K562 (cell line): Measurements from ENCODE around the gene PRDM10. TPM values are rescaled to one million over a fixed set of nuclear protein-coding genes. Genes with fewer than 3 reads are reported as not detected.

ENCODE experiments used
- ATAC-seq: fragments of 200-7000 bp; cut with Tn5 transposase; 3 replicates; pipeline ENCODE4 v1.9.1; 2020; ENCODE audit warnings: moderate library complexity
- BruUV-seq: library from RNA; stranded (reverse); fragments of 400-500 nt; replicated peaks from 2 replicates; lab custom pipeline; 2021; lab: Mats Ljungman, UMichigan
- CTCF ChIA-PET: fragments of 300-600 bp; formaldehyde crosslinking; extraction: SDS; loops from one replicate; lab custom pipeline; 2021; ENCODE audit warnings: low intra/inter-chr PET ratio; lab: Yijun Ruan, JAX
- POLR2A ChIA-PET: fragments of 300-600, 350-650 bp; sonication (Branson Sonifier 250); formaldehyde crosslinking; extraction: SDS; loops from one replicate; lab custom pipeline; 2021; ENCODE audit warnings: antibody characterized with exemption, inconsistent platforms; lab: Yijun Ruan, JAX
- DNase-seq, 4 experiments: peaks; one replicate each; pipeline versions ENCODE4 v3.0.0 to v3.0.0-alpha.2; 2011 to 2018; ENCODE audit warnings: low spot score in 3 of 4, mixed read lengths in 3 of 4; ENCODE audit errors: extremely low read depth in 1 of 4
- FAIRE-seq: peaks from 2 replicates; lab custom pipeline; 2011; peaks lifted over from hg19 to GRCh38; lab: Jason Lieb, UNC
- H2AFZ ChIP-seq: 2 replicates; pipeline ENCODE4 v1.6.0; 2011; ENCODE audit warnings: low read depth, low read length, control low read depth, inconsistent platforms
- H3K27ac ChIP-seq: fragments of 200-600 bp; 3 replicates; pipeline ENCODE4 v1.8.0; 2011; ENCODE audit warnings: low read depth, mild to moderate bottlenecking, control low read depth, inconsistent platforms, low read length, moderate library complexity, mixed read lengths; ENCODE audit errors: extremely low read depth
- H3K27me3 ChIP-seq, 2 experiments: fragments of 300-600 bp in 1 of 2; 2 replicates in 1 of 2; 3 replicates in 1 of 2; pipeline versions ENCODE4 v1.6.0 to v1.8.0; 2011; ENCODE audit warnings: inconsistent platforms in 2 of 2, low read length in 2 of 2, mild to moderate bottlenecking in 1 of 2, mixed read lengths in 1 of 2, moderate library complexity in 1 of 2; ENCODE audit not compliant: control insufficient read depth in 2 of 2, insufficient read depth in 2 of 2
- H3K36me3 ChIP-seq: fragments of 300-600 bp; 3 replicates; pipeline ENCODE4 v1.8.0; 2011; ENCODE audit warnings: mild to moderate bottlenecking, low read length, inconsistent platforms; ENCODE audit not compliant: control insufficient read depth, insufficient read depth
- H3K4me1 ChIP-seq, 2 experiments: fragments of 200-600 bp in 1 of 2; replicated peaks in 1 of 2; 2 replicates in 1 of 2; 3 replicates in 1 of 2; pipeline versions ENCODE4 v1.5.1 to v1.8.0; 2011; ENCODE audit warnings: inconsistent platforms in 2 of 2, low read length in 2 of 2, mild to moderate bottlenecking in 1 of 2, mixed read lengths in 1 of 2, moderate library complexity in 1 of 2; ENCODE audit not compliant: control insufficient read depth in 2 of 2, insufficient read depth in 2 of 2
- H3K4me2 ChIP-seq: 2 replicates; pipeline ENCODE4 v1.6.1; 2011; ENCODE audit warnings: low read length, control low read depth, inconsistent platforms, mixed read lengths; ENCODE audit not compliant: insufficient read depth
- H3K4me3 ChIP-seq: fragments of 200-600 bp; sonication (generic), shearing (Covaris generic); 2 replicates; pipeline ENCODE4 v1.5.1; 2016; ENCODE audit warnings: control low read depth, inconsistent platforms
- H3K79me2 ChIP-seq: fragments of 200-600 bp; 3 replicates; pipeline ENCODE4 v1.8.0; 2011; ENCODE audit warnings: low read length, inconsistent platforms; ENCODE audit not compliant: control insufficient read depth, insufficient read depth
- H3K9ac ChIP-seq, 2 experiments: 2 replicates each; pipeline versions ENCODE4 v1.6.0 to v1.6.1; 2011; ENCODE audit warnings: low read depth in 2 of 2, low read length in 2 of 2, control low read depth in 1 of 2, inconsistent platforms in 1 of 2, mild to moderate bottlenecking in 1 of 2, mixed read lengths in 1 of 2; ENCODE audit not compliant: insufficient read depth in 1 of 2
- H3K9me1 ChIP-seq: one replicate; pipeline ENCODE4 v1.6.0; 2011; ENCODE audit warnings: inconsistent platforms, mild to moderate bottlenecking, low read length, moderate library complexity; ENCODE audit not compliant: control insufficient read depth, insufficient read depth
- H3K9me3 ChIP-seq: replicated peaks from 2 replicates; pipeline ENCODE4 v1.5.1; 2011; ENCODE audit warnings: low read depth, low read length, inconsistent platforms; ENCODE audit not compliant: control insufficient read depth, insufficient read depth
- H4K20me1 ChIP-seq: replicated peaks from 2 replicates; pipeline ENCODE4 v1.6.1; 2011; ENCODE audit warnings: low read length, inconsistent platforms, mixed read lengths; ENCODE audit not compliant: control insufficient read depth, insufficient read depth
- CEBPB ChIP-seq: fragments of 450-650 bp; IDR thresholded peaks from 2 replicates; pipeline ENCODE4 v1.6.1; 2016; ENCODE audit warnings: missing genetic modification characterization, missing compliant biosample characterization
- DACH1 ChIP-seq: fragments of 450-650 bp; IDR thresholded peaks from 2 replicates; pipeline ENCODE4 v1.6.1; 2018; ENCODE audit not compliant: partially characterized antibody
- ZNF785 ChIP-seq: fragments of 250-450 bp; sonication (Bioruptor Pico); IDR thresholded peaks from 2 replicates; pipeline ENCODE4 v1.4.0; 2020; ENCODE audit warnings: mild to moderate bottlenecking
- WGBS: fragments of 100-300 bp; shearing (Covaris generic); methylation state at CpG from one replicate; pipeline ENCODE4 v1.1.6; 2016; ENCODE audit warnings: low coverage, mixed read lengths; ENCODE audit not compliant: insufficient coverage; ENCODE audit errors: missing lambda C conversion rate; 5-methylcytosine and 5-hydroxymethylcytosine counted together
- in situ Hi-C: fragments of 300-500 bp; cut with MboI; formaldehyde crosslinking; loops from 4 replicates; pipeline ENCODE4 v1.15.0; 2018; ENCODE audit warnings: inconsistent platforms, mixed read lengths
- intact Hi-C: fragments of 100-400 bp; cut with micrococcal nuclease; formaldehyde crosslinking; loops from 2 replicates; pipeline ENCODE4 v1.14.2; 2022
- polyA plus RNA-seq, 8 experiments: library from polyadenylated mRNA; depleted of rRNA in 4 of 8; stranded (reverse) in 5 of 8; unstranded in 3 of 8; fragments of >200 nt; fragmentation: Nextera tagmentation in 2 of 8; fragmentation: Illumina TruSeq in 1 of 8; extraction: Ambion mirVana in 2 of 8; extraction: Trizol in 1 of 8; gene quantifications; 2 replicates each; pipeline versions ENCODE4 v1.2.1 to v1.2.3, GENCODE V29; 2011 to 2014; ENCODE audit warnings: inconsistent platforms in 1 of 8, missing spikeins in 1 of 8
- total RNA-seq, 7 experiments: library from RNA; depleted of rRNA in 6 of 7; stranded (reverse); fragments of >200 nt in 6 of 7; fragmentation: Illumina TruSeq in 2 of 7; extraction: Trizol in 2 of 7; gene quantifications; 2 replicates each; pipeline versions ENCODE4 v1.2.1 to v1.2.3, GENCODE V29; 2011 to 2021; ENCODE audit warnings: low replicate concordance in 1 of 7
- TF ChIP-seq, protein P1 (sequence below): fragments of 450-650 bp; IDR thresholded peaks from 2 replicates; pipeline ENCODE4 v1.6.1; 2017; ENCODE audit warnings: antibody characterized with exemption, mild to moderate bottlenecking

The PRDM10 gene
- total and polyA plus RNA-seq, 9 of the 15 experiments (the other 6 are each of a cell fraction or from before 2014, with no cell fraction given): 0.89 to 9.3 (median 4.5) TPM

DNA sequence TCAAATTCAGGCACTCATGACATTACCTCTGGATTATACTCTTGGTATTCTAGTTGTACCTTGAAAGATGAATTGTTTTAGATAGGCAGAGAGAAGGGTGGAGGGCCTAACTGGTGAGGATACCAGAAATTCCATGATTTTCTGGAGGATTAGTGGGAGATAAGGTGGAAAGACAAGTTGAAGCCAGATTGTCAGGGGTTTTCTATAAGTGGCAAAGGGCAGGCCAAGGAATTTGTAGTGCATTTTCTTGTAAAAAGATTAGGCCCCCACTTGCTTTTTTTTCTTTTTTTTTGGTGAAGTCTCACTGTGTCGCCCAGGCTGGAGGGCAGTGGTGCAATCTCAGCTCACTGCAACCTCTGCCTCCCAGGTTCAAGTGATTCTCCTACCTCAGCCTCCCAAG lies 28.4 kb upstream of the PRDM10 start (continued):
- TF ChIP-seq, protein P1, sequence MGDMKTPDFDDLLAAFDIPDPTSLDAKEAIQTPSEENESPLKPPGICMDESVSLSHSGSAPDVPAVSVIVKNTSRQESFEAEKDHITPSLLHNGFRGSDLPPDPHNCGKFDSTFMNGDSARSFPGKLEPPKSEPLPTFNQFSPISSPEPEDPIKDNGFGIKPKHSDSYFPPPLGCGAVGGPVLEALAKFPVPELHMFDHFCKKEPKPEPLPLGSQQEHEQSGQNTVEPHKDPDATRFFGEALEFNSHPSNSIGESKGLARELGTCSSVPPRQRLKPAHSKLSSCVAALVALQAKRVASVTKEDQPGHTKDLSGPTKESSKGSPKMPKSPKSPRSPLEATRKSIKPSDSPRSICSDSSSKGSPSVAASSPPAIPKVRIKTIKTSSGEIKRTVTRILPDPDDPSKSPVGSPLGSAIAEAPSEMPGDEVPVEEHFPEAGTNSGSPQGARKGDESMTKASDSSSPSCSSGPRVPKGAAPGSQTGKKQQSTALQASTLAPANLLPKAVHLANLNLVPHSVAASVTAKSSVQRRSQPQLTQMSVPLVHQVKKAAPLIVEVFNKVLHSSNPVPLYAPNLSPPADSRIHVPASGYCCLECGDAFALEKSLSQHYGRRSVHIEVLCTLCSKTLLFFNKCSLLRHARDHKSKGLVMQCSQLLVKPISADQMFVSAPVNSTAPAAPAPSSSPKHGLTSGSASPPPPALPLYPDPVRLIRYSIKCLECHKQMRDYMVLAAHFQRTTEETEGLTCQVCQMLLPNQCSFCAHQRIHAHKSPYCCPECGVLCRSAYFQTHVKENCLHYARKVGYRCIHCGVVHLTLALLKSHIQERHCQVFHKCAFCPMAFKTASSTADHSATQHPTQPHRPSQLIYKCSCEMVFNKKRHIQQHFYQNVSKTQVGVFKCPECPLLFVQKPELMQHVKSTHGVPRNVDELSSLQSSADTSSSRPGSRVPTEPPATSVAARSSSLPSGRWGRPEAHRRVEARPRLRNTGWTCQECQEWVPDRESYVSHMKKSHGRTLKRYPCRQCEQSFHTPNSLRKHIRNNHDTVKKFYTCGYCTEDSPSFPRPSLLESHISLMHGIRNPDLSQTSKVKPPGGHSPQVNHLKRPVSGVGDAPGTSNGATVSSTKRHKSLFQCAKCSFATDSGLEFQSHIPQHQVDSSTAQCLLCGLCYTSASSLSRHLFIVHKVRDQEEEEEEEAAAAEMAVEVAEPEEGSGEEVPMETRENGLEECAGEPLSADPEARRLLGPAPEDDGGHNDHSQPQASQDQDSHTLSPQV: no peak
- TF ChIP-seq, all 486 proteins: peak for 0

DNA sequence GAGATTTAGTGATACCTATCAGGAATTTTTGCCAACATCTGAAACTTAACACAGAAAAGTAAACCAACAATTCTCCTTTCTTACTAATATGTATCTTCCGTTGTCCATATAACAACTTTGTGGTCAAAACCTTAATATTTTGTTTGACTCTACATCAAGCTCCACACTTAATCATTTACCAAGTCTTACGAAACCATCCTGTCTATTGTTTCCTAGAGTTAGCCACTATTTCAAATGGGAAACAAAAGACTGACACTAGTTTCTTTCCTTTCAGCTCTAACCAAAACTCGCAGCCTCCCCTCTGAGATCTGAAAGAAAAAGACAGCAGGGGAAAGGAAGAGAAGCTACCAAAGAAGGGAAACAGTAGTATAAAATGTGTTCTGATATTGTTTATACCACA lies 26.5 kb upstream of the PRDM10 start:
- WGBS: 54% methylated on average over 3 of the region's 3 CpGs
- no peak overlapping the region for H3K4me2 ChIP-seq
- no peaks in the 10 kb centered on the region for H3K9me3 ChIP-seq

More for the DNA sequence above, 26.5 kb upstream of the PRDM10 start:
- POLR2A ChIA-PET: interaction anchor here (1.2 kb wide), 1 partner anchor 25 kb away, joined by 3 read pairs; no protein-coding TSS in a partner anchor
- Histone ChIP-seq H4K20me1 (no peaks in the 10 kb centered on the region), H3K27ac (no peak overlapping the region)
- no TSS peak for BruUV-seq
- CTCF ChIA-PET: no interaction called here
- ATAC-seq: no peak
- no peak for TF ChIP-seq DACH1
- no peak for TF ChIP-seq ZNF785 (CRISPR knock-in tag)
- peak; percentile 25; the same call in 1 of the 2 replicates for TF ChIP-seq CEBPB (tag)
- TF ChIP-seq, all 486 proteins: peak for 1
- H2AFZ ChIP-seq: no peak overlapping the region
- H3K4me1 ChIP-seq: peaks cover 0 to 4% of the 10 kb centered on the region in 2 experiments; a peak in 1 of 5 replicates
- DNase-seq (no peak), FAIRE-seq (no peak)
- H3K9me1 ChIP-seq: no peaks in the 10 kb centered on the region
- no peak overlapping the region for H3K4me3 ChIP-seq
- H3K27me3 ChIP-seq: no peaks in the 10 kb centered on the region
- no peak overlapping the region for H3K9ac ChIP-seq
- no peaks in the 10 kb centered on the region for H3K36me3 ChIP-seq
- H3K79me2 ChIP-seq: no peaks in the 10 kb centered on the region
- intact Hi-C loops (no loop called here), in situ Hi-C loops (no loop called here)
